DOHH2 (cell line): ENCODE results near the gene MIAT.
A peak's percentile ranks its signal among the peaks of the same experiment; 100 is the strongest.

ENCODE experiments used
- H3F3A ChIP-seq: fragments of 200-600 bp; sonication (generic), shearing (Covaris generic); 2 replicates; pipeline ENCODE4 v1.6.0; 2016; ENCODE audit warnings: antibody characterized with exemption, mild to moderate bottlenecking; ENCODE audit not compliant: control insufficient read depth, insufficient read depth
- H3K27ac ChIP-seq: fragments of 200-600 bp; sonication (generic); 2 replicates; pipeline ENCODE4 v1.5.1; 2014; ENCODE audit warnings: low read depth, mild to moderate bottlenecking, low read length, moderate library complexity
- H3K27me3 ChIP-seq: fragments of 200-600 bp; sonication (generic); 2 replicates; pipeline ENCODE4 v1.6.1; 2014; ENCODE audit warnings: mild to moderate bottlenecking, low read length, mixed read lengths; ENCODE audit not compliant: control insufficient read depth
- H3K36me3 ChIP-seq: fragments of 200-600 bp; sonication (generic); 2 replicates; pipeline ENCODE4 v1.6.1; 2014; ENCODE audit warnings: mild to moderate bottlenecking, low read length, moderate library complexity, mixed read lengths; ENCODE audit not compliant: control insufficient read depth
- H3K4me1 ChIP-seq: fragments of 200-600 bp; sonication (generic); 2 replicates; pipeline ENCODE4 v1.6.1; 2014; ENCODE audit warnings: mild to moderate bottlenecking, low read length, mixed read lengths; ENCODE audit not compliant: control insufficient read depth
- H3K4me2 ChIP-seq: fragments of 200-600 bp; sonication (generic); 2 replicates; pipeline ENCODE4 v1.6.0; 2014; ENCODE audit warnings: mild to moderate bottlenecking, low read length, moderate library complexity
- H3K4me3 ChIP-seq: fragments of 200-600 bp; sonication (generic); 2 replicates; pipeline ENCODE4 v1.5.1; 2014; ENCODE audit warnings: mild to moderate bottlenecking, low read length, mixed read lengths
- H3K79me2 ChIP-seq: fragments of 200-600 bp; sonication (generic); 2 replicates; pipeline ENCODE4 v1.6.1; 2014; ENCODE audit warnings: mild to moderate bottlenecking, low read length, mixed read lengths; ENCODE audit not compliant: control insufficient read depth
- H3K9me2 ChIP-seq: fragments of 200-600 bp; sonication (generic); replicated peaks from 2 replicates; pipeline ENCODE4 v1.6.1; 2014; ENCODE audit warnings: mild to moderate bottlenecking, low read length, mixed read lengths; ENCODE audit not compliant: control insufficient read depth
- H3K9me3 ChIP-seq: fragments of 200-600 bp; sonication (generic); 2 replicates; pipeline ENCODE4 v1.6.1; 2014; ENCODE audit warnings: antibody characterized with exemption, low read length, mixed read lengths; ENCODE audit not compliant: control insufficient read depth, insufficient read depth
- H4K20me1 ChIP-seq: fragments of 200-600 bp; sonication (generic); 2 replicates; pipeline ENCODE4 v1.6.0; 2014; ENCODE audit warnings: low read depth, mild to moderate bottlenecking, antibody characterized with exemption, low read length, moderate library complexity; ENCODE audit not compliant: control insufficient read depth, insufficient read depth
- EZH2phosphoT487 ChIP-seq: fragments of 200-600 bp; sonication (generic); IDR thresholded peaks from 2 replicates; pipeline ENCODE4 v1.6.1; 2017; ENCODE audit warnings: borderline replicate concordance, mild to moderate bottlenecking, antibody characterized with exemption, low read length, moderate library complexity, mixed read lengths
- TF ChIP-seq, protein P1 (sequence below): fragments of 200-600 bp; sonication (generic); IDR thresholded peaks from one replicate; pipeline ENCODE4 v1.5.1; 2014; ENCODE audit warnings: antibody characterized with exemption, mild to moderate bottlenecking, low read depth, low read length; ENCODE audit not compliant: poor library complexity, severe bottlenecking

The MIAT gene

DNA sequence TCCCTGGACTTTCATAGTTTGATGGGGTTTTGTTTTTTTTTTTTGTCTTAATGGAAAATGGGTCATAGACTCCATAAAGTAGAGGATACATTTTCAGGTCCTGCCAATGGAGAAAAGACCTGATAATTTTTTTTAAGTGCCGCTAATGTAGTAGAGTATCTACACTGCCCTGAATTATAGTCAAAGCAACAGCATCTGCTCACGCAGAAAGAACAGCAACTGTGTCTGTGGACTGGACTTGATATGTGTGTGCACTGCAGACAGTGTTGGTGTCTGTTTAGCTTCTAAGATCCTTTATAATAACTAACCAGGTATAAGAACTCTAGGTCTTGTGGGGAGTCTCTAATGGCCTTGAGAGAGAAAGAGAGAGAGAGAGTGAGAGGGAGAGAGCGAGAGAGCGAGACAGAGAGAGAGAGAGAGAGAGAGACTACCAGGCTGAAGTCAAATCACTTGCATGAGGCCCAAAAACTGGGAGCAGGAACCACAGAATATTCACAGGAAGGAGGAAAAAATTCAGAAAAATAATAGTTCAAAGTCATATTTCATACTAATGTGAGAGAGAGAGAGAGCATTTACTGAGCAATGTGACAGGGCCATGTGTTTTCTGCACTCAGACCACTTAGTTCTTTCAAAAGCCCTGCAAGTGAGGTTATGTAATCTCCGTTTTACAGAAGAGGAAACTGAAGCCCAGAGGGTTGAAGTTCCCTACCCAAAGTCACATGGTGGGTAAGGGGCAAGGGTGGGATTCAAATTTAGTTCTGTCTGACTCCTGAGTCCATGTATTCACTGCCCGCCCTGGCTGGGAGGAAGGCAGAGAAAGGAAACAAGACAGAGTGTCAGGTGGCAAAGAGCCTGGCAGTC, 8.6 kb upstream of the MIAT start:
- H3K4me3 ChIP-seq: no peak overlapping the region
- H3F3A ChIP-seq: peaks cover 2% of the 10 kb centered on the region; the same call in 1 of the 2 replicates
- H3K4me2 ChIP-seq: peak overlapping the region; percentile 36; the same call in 1 of the 2 replicates
- peaks cover 8% of the 10 kb centered on the region; the same call in 1 of the 2 replicates for H3K27me3 ChIP-seq
- no peak for TF ChIP-seq EZH2phosphoT487
- TF ChIP-seq, protein P1, sequence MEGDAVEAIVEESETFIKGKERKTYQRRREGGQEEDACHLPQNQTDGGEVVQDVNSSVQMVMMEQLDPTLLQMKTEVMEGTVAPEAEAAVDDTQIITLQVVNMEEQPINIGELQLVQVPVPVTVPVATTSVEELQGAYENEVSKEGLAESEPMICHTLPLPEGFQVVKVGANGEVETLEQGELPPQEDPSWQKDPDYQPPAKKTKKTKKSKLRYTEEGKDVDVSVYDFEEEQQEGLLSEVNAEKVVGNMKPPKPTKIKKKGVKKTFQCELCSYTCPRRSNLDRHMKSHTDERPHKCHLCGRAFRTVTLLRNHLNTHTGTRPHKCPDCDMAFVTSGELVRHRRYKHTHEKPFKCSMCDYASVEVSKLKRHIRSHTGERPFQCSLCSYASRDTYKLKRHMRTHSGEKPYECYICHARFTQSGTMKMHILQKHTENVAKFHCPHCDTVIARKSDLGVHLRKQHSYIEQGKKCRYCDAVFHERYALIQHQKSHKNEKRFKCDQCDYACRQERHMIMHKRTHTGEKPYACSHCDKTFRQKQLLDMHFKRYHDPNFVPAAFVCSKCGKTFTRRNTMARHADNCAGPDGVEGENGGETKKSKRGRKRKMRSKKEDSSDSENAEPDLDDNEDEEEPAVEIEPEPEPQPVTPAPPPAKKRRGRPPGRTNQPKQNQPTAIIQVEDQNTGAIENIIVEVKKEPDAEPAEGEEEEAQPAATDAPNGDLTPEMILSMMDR: no peak
- H3K4me1 ChIP-seq: peaks cover 64% of the 10 kb centered on the region
- no peaks in the 10 kb centered on the region for H3K36me3 ChIP-seq
- no peaks in the 10 kb centered on the region for H3K9me2 ChIP-seq
- no peaks in the 10 kb centered on the region for H4K20me1 ChIP-seq
- H3K9me3 ChIP-seq: no peaks in the 10 kb centered on the region
- H3K79me2 ChIP-seq: no peaks in the 10 kb centered on the region
- no peak overlapping the region for H3K27ac ChIP-seq

DNA sequence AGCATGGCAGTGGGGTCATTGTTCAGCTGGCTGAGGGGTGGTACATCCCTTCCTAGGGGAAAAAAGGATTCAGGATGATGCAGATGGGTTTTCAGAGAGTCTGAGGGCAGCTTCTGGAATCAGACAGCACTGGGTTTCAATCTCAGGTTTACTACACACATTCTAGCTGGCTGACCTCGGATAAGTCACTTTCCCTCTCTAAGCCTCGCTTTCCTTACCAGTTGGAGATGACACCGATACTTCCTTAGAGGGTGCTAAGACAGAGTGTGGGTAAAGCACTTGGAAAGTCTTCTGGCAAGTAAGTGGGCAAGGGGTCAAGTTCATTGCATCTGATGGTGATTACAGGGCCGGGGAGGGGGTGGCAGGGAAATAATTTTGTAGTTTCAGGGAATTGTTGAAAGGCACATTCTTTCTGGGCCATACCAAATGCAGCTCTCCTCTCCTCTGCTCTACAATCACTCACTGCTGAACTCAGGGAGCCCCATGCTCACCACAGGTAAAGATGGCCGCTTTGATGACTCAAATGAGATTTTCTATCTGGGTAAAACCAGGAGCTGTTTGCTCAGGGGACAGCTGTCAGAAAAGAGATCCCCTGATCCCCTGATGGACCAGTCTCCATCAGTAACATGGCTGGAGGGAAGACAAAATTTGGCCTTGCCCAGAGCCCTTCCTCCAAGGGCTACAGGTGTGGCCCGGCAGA, 6.5 kb upstream of the MIAT start:
- Histone ChIP-seq H3K4me2 (no peak overlapping the region), H3K79me2 (no peaks in the 10 kb centered on the region), H3K9me3 (no peaks in the 10 kb centered on the region), H3K36me3 (no peaks in the 10 kb centered on the region), H3K4me3 (no peak overlapping the region), H3K27me3 (peaks cover 8% of the 10 kb centered on the region; the same call in 1 of the 2 replicates), H3K4me1 (peaks cover 42% of the 10 kb centered on the region), H3F3A (no peaks in the 10 kb centered on the region; the same call in 1 of the 2 replicates), H3K27ac (no peak overlapping the region), H4K20me1 (no peaks in the 10 kb centered on the region), H3K9me2 (no peaks in the 10 kb centered on the region)
- TF ChIP-seq, protein P1: no peak
- TF ChIP-seq EZH2phosphoT487: no peak

DNA sequence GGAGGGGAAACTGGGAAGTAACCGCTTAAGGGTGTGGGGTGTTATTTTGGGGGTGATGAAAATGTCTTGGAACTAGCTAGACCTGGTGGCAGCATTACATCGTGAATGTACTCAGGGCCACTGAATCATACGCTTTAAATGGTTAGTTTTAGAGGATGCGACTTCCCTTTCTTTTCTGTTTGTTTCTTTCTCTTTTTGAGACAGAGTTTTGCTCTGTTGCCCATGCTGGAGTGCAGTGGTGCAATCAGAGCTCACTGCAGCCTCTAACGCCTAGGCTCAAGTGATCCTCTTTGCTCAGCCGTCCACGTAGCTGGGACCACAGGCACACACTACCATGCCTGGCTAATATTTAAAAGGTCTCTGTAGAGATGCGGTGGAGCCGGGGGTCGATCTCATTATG, 5.6 kb upstream of the MIAT start:
- H3K79me2 ChIP-seq: no peaks in the 10 kb centered on the region
- peaks cover 38% of the 10 kb centered on the region for H3K4me1 ChIP-seq
- no peaks in the 10 kb centered on the region for H3K9me2 ChIP-seq
- no peaks in the 10 kb centered on the region for H3K36me3 ChIP-seq
- H4K20me1 ChIP-seq: no peaks in the 10 kb centered on the region
- no peaks in the 10 kb centered on the region for H3K9me3 ChIP-seq
- H3K27ac ChIP-seq: no peak overlapping the region
- no peak for TF ChIP-seq EZH2phosphoT487
- TF ChIP-seq, protein P1: no peak
- H3F3A ChIP-seq: no peaks in the 10 kb centered on the region; the same call in 1 of the 2 replicates
- H3K4me2 ChIP-seq: peak overlapping the region; percentile 46
- H3K27me3 ChIP-seq: peaks cover 8% of the 10 kb centered on the region
- peak overlapping the region; percentile 11 for H3K4me3 ChIP-seq
